Measurements from ENCODE around the gene EHF. TPM values are rescaled to one million over a fixed set of nuclear protein-coding genes. Genes with fewer than 3 reads are reported as not detected.
A peak's percentile ranks its signal among the peaks of the same experiment; 100 is the strongest.

The EHF gene
- total RNA-seq, 2 donors from 2014 or later, result 21.4 to 40.5 TPM

GRCh38 chr11:34654483-34655334 lies 33.8 kb downstream of the EHF start:
- Histone ChIP-seq H3K9me3 (no peaks in the 10 kb centered on the region), H3K36me3 (replicated peaks in 1 of 2; ENCODE audit: insufficient read depth in 1 of 2, low read depth in 2 of 2) (peaks cover 0 to 22% of the 10 kb centered on the region in 2 donors), H3K4me3 (no peak overlapping the region), H3K27me3 (no peaks in the 10 kb centered on the region), H3K27ac (peak overlapping the region; percentile 70 to 79 (median 72)), H3K4me1 (peaks cover 54% of the 10 kb centered on the region)
- DNase-seq, result peak; percentile 71 to 88 (median 86)
- intact Hi-C loops (cut with DNase I), result no loop called here
- 36 to 40% methylated on average over 8 to 9 of the region's 9 CpGs for WGBS, 2 donors
- ATAC-seq, result peak; percentile 72
- TF ChIP-seq CTCF (IDR thresholded peaks at IDR 0.05), result no peak
- TF ChIP-seq POLR2A (IDR thresholded peaks at IDR 0.05), result peak in 2 of 3 donors; percentile 22 to 25

- 49 to 59% methylated on average over 2 of the region's 2 CpGs for WGBS, 2 donors
- TF ChIP-seq CTCF (IDR thresholded peaks at IDR 0.05) (no peak), POLR2A (IDR thresholded peaks at IDR 0.05) (no peak)
- peaks cover 50% of the 10 kb centered on the region for H3K4me1 ChIP-seq
- H3K27ac ChIP-seq, result peak overlapping the region; percentile 19 to 73 (median 62)
- ATAC-seq (no peak), DNase-seq (no peak)
- intact Hi-C loops (cut with DNase I), result no loop called here
- no peaks in the 10 kb centered on the region for H3K9me3 ChIP-seq
- H3K27me3 ChIP-seq, result no peaks in the 10 kb centered on the region
- no peak overlapping the region for H3K4me3 ChIP-seq
- peaks cover 0 to 25% of the 10 kb centered on the region in 2 donors for H3K36me3 ChIP-seq (replicated peaks in 1 of 2; ENCODE audit: insufficient read depth in 1 of 2, low read depth in 2 of 2)
Measured at GRCh38 chr11:34655335-34656008, 34.6 kb downstream of the EHF start.

GRCh38 chr11:34656062-34656720 lies 35.3 kb downstream of the EHF start:
- peak; percentile 34 for ATAC-seq
- Histone ChIP-seq H3K4me3 (no peak overlapping the region), H3K27ac (peak overlapping the region in 3 of 4 donors; percentile 52 to 73 (median 71)), H3K36me3 (replicated peaks in 1 of 2; ENCODE audit: insufficient read depth in 1 of 2, low read depth in 2 of 2) (peaks cover 0 to 26% of the 10 kb centered on the region in 2 donors), H3K4me1 (peaks cover 49% of the 10 kb centered on the region), H3K27me3 (no peaks in the 10 kb centered on the region), H3K9me3 (no peaks in the 10 kb centered on the region)
- no peak for TF ChIP-seq CTCF (IDR thresholded peaks at IDR 0.05)
- no peak for TF ChIP-seq POLR2A (IDR thresholded peaks at IDR 0.05)
- intact Hi-C loops (cut with DNase I), result no loop called here
- DNase-seq, result no peak
- WGBS, 2 donors, result 68 to 75% methylated on average over 5 of the region's 5 CpGs

GRCh38 chr11:34658071-34659015 lies 37.5 kb downstream of the EHF start:
- Histone ChIP-seq H3K4me3 (no peak overlapping the region), H3K9me3 (no peaks in the 10 kb centered on the region), H3K4me1 (peaks cover 28% of the 10 kb centered on the region), H3K27me3 (no peaks in the 10 kb centered on the region), H3K36me3 (replicated peaks in 1 of 2; ENCODE audit: insufficient read depth in 1 of 2, low read depth in 2 of 2) (peaks cover 0 to 26% of the 10 kb centered on the region in 2 donors), H3K27ac (no peak overlapping the region)
- intact Hi-C loops (cut with DNase I), result no loop called here
- TF ChIP-seq POLR2A (IDR thresholded peaks at IDR 0.05) (no peak), CTCF (IDR thresholded peaks at IDR 0.05) (no peak)
- DNase-seq, result no peak
- WGBS, 2 donors, result 84 to 86% methylated on average over 14 of the region's 14 CpGs
- no peak for ATAC-seq

All from body of pancreas (tissue), 4 donors.